Fibroblast of skin of right biceps (primary cell): ENCODE data around the gene METAP1D.

Source experiments
- DNase-seq: peaks from one replicate; pipeline ENCODE4 v3.0.0-alpha.2; 2013

Gene METAP1D

GRCh38 chr2:171999161-171999560 is 592 bp upstream of the METAP1D start:
- DNase-seq = no peak

GRCh38 chr2:172000696-172001361 is 1.1 kb downstream of the METAP1D start:
- DNase-seq = no peak

- DNase-seq = no peak
These were observed 7.6 kb downstream of the METAP1D start for GRCh38 chr2:172007372-172007771.

GRCh38 chr2:172009823-172010222 is 10.1 kb downstream of the METAP1D start:
- no peak for DNase-seq

- DNase-seq = no peak
These were observed 12.2 kb downstream of the METAP1D start for GRCh38 chr2:172011812-172012575.

DNA sequence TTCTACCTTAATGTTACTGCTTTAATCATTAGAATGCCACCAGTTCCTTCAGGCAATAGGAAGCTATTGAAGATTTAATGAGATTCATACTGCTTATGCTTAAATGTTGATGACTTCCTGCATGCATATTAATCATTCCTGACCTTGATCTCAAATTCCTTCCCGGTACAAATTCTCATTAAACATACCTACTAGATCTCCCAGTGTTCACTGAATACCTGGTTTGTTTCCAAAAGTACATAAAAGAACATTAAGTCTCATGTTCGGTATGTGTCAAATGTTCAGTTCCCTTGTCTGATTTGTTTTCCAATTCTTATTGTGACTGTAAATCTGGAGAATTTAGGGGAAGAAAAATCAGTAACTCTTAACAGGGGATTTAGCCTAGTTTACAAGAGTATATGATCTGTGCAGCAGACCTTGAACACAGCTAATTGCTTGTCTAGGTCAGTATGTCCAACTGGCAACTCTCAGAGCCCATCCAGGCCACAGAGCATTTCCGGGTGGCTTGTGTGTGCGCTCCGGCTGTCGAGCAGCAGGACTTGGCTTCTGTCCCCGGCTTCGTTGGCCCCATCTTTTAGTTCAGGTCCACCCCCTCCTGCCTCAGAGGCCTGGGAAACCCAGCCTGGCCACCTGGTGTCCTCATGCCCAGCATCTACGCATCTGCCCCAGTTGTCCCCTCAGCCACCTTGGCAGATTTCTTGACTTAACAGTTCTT is 13.1 kb downstream of the METAP1D start:
- DNase-seq = no peak

GRCh38 chr2:172013396-172013795 is 13.6 kb downstream of the METAP1D start:
- no peak for DNase-seq

GRCh38 chr2:172021074-172021931 is 21.6 kb downstream of the METAP1D start:
- no peak for DNase-seq

- peak; percentile 91 for DNase-seq
These were observed 22.2 kb downstream of the METAP1D start for GRCh38 chr2:172021955-172022354.

- DNase-seq = no peak
These were observed 31.8 kb downstream of the METAP1D start for GRCh38 chr2:172031536-172031935.

DNA sequence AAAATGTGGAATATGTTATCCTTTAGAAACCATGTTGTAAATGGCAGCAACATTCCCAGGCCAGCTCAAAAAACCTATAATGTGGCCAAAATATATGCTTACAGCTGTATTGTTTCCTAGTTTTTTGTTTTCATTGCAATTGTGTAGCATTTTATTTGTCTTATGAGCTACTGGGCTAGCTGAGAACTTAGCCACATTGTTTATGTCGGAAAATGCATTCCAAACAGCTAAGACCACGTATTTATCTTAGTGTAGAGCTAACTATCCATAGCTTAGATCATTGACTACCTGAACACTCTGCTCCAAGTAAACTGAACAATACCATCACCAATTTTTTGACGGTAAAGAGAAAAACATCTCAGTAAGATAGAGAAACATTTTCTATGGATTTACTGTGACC is 38.4 kb downstream of the METAP1D start:
- no peak for DNase-seq

DNA sequence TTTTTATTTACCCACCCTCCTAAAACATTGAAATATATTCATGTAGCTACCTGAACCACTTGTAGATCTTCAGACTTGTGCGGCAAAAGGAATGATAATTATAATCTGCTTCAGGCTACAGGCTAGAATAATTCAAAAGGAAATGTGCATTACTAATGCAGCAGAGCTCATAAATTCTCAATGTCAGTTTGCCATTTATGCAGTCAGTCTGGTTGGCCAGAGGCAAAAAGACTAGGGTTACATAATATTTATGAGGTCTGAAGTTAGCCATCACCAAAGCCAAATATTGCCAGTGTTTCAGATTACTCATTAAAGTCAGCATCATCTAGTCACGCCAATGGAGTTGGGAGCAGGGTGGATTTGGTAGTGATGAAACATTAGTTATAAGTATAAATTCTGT is 38.9 kb downstream of the METAP1D start:
- DNase-seq = peak; percentile 65

GRCh38 chr2:172039011-172039704 is 39.4 kb downstream of the METAP1D start:
- no peak for DNase-seq

- no peak for DNase-seq
These were observed 40.6 kb downstream of the METAP1D start for GRCh38 chr2:172040311-172040710.

DNA sequence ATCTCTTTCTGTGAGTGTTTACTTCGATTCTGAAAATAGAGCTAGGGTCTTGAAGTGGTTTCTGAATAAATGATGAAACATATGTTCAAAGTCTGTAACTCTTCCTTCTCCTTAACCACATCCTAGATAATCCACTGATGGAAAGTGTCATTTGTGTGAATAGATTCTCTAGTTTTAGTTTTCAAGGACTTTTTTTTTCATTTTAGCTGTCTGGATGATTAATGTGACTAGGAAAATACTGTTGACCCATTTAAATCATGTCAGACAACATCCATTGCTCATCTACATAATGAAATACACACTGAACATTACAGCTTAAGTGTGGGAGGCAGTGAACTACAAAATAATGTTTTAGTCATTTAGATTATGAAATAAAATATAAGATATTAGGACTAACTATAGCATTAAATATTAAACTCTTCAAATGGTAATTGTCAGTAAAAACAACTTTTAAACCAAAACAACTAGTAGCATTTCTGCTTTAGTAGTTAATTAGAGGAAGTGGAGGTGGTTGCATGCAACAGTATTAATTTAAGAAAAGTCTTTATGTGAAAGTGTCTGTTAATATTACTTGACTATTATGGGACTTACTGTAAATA is 46.4 kb downstream of the METAP1D start:
- DNase-seq = peak; percentile 40

DNA sequence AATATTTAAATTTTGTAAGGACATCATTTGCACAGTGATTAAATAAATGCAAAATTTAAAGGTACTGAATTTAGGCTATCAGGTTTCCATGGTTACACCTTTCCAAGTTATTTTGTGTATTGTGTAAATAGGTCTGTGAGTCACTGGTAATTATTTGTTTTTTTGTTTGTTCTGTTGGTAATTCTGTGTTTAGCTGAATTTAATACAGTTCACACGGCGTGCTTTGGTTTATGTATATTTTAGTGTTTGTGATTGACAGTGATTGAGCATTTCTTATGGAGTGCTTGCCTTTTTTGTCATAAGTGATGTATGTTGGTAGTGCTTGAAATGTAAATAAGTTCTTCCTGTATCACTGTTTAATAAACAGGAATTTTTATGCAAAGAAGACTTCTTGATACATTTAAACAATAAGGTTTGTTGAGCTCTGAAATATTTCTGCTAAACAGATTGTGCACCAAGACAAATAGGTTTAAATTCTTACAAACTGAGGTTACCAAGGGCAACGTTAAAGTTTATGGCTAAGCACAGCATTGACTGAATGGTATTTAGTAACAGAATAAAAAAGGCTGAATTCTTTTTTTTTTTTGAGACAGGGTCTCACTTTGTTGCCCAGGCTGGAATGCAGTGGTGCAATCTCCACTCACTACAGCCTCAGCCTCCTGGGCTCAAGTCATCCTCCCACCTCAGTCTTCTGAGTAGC is 47.3 kb downstream of the METAP1D start:
- DNase-seq = no peak

DNA sequence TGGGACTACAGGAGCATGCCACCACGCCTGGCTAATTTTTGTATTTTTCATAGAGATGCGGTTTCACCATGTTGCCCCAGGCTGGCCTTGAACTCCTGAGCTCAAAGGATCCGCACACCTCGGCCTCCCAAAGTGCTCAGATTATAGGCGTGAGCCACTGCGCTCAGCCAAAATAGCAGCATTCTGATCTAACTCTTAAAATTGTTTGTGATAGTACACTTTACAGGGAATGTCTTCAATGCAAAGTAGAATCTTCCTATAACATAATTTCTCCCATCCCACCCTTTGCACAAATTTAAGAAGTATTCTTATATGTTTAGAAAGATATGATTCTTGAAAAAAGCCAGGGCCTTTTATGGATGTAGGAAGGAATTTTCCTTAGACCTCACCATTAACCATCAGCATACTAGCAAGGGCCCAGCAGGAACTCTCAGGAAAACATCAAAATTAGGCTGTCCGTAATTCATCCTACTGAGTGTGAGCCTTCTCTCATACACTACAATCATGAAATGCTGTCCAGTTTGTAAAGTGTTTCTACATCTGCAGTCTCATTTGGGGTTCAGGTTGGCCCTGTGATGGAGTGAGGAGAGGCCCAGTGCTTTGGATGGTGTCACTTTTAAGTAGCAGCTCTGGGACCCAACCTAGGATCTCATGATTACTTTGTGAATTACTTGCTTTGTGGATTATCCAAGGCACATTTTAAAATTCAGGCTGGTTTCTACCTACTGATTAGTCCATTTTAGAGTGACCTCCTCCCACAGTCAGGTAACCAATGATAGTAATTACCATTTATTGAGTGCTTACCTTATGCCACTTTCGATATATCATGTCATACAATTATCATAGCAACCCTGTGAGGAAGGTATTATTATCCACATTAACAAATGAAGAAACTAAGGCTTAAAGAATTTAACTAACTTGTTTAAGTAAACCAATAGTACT is 48.1 kb downstream of the METAP1D start:
- no peak for DNase-seq

DNA sequence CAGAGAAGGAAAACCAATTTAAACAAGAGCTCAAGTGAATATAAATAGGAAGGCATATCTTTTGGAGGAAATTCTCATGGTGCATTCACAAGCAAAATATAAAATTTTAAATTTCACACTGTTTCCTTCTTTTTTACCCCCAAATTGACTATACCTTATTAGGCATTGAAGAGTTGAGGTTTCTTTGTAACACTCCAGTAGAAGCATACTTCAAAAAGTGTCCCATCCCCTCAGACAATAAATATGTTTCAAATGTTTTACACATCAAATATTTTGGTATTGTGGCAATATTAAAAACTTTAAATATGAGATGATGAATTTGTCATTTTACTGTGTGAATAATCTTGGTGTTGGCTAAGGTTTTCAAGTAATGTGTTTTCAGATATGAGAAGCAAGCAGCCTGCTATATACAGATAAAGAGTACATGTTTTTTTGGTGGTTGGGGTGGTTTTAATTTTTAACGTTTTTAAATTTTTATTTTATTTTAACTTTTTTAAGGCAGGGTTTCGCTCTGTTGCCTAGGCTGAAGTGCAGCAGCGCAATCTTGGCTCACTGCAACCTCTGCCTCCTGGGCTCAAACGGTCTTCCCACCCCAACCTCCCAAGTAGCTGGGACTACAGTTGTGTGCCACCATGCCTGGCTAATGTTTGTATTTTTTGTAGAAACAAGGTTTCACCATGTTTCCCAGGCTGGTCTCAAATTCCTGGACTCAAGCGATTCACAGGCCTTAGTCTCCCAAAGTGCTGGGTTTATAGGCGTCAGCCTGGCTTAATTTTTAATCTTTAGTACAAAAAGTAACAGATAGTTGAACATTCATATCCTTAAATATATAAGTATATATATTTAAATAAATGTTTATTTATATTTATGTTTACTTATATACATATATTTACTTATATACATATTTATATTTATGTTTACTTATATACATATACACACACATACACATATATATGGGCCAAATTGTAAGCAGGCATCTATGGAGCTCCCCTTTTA is 49.1 kb downstream of the METAP1D start:
- DNase-seq = no peak
